ENCODE data around the gene MSH5. TPM values are rescaled to one million over a fixed set of nuclear protein-coding genes. Genes with fewer than 3 reads are reported as not detected.

The MSH5 gene
- total and polyA plus RNA-seq, 2 of the 13 experiments (the other 11 are each of a cell fraction or from before 2014, with no cell fraction given): 10.2 to 38.7 TPM

GRCh38 chr6:31737315-31737990 lies 2.4 kb upstream of the MSH5 start (continued):
- TF ChIP-seq GMEB2 (CRISPR knock-in tag; IDR thresholded peaks at IDR 0.05; ENCODE audit: low read depth) (no peak), NR2F1 (CRISPR knock-in tag; IDR thresholded peaks at IDR 0.05) (0 out of 4 replicates have a peak, but pooled peaks of 1 of the 2 experiments have one; percentile 14), ZBTB7B (CRISPR knock-in tag; IDR thresholded peaks at IDR 0.05) (peak; percentile 61; the same call in 1 of the 2 replicates), MAF1 (CRISPR knock-in tag; IDR thresholded peaks at IDR 0.05; ENCODE audit: borderline replicate concordance) (no peak), CEBPB (IDR thresholded peaks at IDR 0.05; ENCODE audit: borderline replicate concordance, low read depth, low read length) (no peak), NR0B2 (CRISPR knock-in tag; IDR thresholded peaks at IDR 0.05) (no peak), TCF7 (IDR thresholded peaks at IDR 0.05; ENCODE audit: low read depth) (peak; percentile 90), ZNF576 (CRISPR knock-in tag; IDR thresholded peaks at IDR 0.05) (no peak), MAFF (IDR thresholded peaks at IDR 0.05; ENCODE audit: low read depth, low read length) (no peak), ZNF121 (CRISPR knock-in tag; IDR thresholded peaks at IDR 0.05) (peak; percentile 67), HNRNPLL (IDR thresholded peaks at IDR 0.05; ENCODE audit: low read depth, low read length, poor library complexity, severe bottlenecking) (no peak), NFKB2 (CRISPR knock-in tag; IDR thresholded peaks at IDR 0.05; ENCODE audit: borderline replicate concordance) (no peak), ZNF660 (CRISPR knock-in tag; IDR thresholded peaks at IDR 0.05; ENCODE audit: borderline replicate concordance, low read depth) (no peak), ZNF501 (CRISPR knock-in tag; IDR thresholded peaks at IDR 0.05) (no peak), HDAC6 (IDR thresholded peaks at IDR 0.05; ENCODE audit: low read depth, low read length) (no peak), GTF2F1 (IDR thresholded peaks at IDR 0.05; ENCODE audit: low read length) (no peak), POLR2AphosphoS2 (IDR thresholded peaks at IDR 0.05; ENCODE audit: low read depth, low read length) (peak; percentile 79; the same call in 1 of the 2 replicates), SAP130 (CRISPR knock-in tag; IDR thresholded peaks at IDR 0.05; ENCODE audit: low read depth) (peak; percentile 94), SNAPC4 (CRISPR knock-in tag; IDR thresholded peaks at IDR 0.05) (no peak), KAT7 (CRISPR knock-in tag; IDR thresholded peaks at IDR 0.05; ENCODE audit: borderline replicate concordance) (no peak), ZNF383 (CRISPR knock-in tag; IDR thresholded peaks at IDR 0.05; ENCODE audit: borderline replicate concordance) (no peak), GLMP (CRISPR knock-in tag; IDR thresholded peaks at IDR 0.05; ENCODE audit: borderline replicate concordance) (no peak)

Data from HepG2 (cell line).